Keratinocyte (primary cell): Measurements from ENCODE around the gene GTF2A1. TPM values are rescaled to one million over a fixed set of nuclear protein-coding genes. Genes with fewer than 3 reads are reported as not detected.

Experiments used
- DNase-seq: peaks from one replicate; pipeline ENCODE4 v3.0.0-alpha.2; 2011; ENCODE audit warnings: low read depth, missing footprints, low spot score
- FAIRE-seq: peaks from 2 replicates; lab custom pipeline; 2011; peaks lifted over from hg19 to GRCh38; lab: Jason Lieb, UNC
- H2AFZ ChIP-seq: 2 replicates; pipeline ENCODE4 v1.6.0; 2012; ENCODE audit warnings: low read length, control low read depth, inconsistent platforms; ENCODE audit not compliant: control insufficient read depth
- H3K27ac ChIP-seq: 2 replicates; pipeline ENCODE4 v1.5.1; 2011; ENCODE audit warnings: low read length; ENCODE audit not compliant: control insufficient read depth, insufficient read depth
- H3K27me3 ChIP-seq: 3 replicates; pipeline ENCODE4 v1.6.0; 2011; ENCODE audit warnings: low read length; ENCODE audit not compliant: control insufficient read depth, insufficient read depth; ENCODE audit errors: extremely low read depth
- H3K36me3 ChIP-seq, 2 experiments: 2 replicates in 1 of 2; 3 replicates in 1 of 2; pipeline ENCODE4 v1.5.1; 2011; ENCODE audit warnings: low read length in 2 of 2, mild to moderate bottlenecking in 1 of 2; ENCODE audit not compliant: control insufficient read depth in 2 of 2, insufficient read depth in 2 of 2; ENCODE audit errors: extremely low read depth in 1 of 2
- H3K4me1 ChIP-seq: 3 replicates; pipeline ENCODE4 v1.5.1; 2011; ENCODE audit warnings: low read length; ENCODE audit not compliant: control insufficient read depth, insufficient read depth; ENCODE audit errors: extremely low read depth
- H3K4me2 ChIP-seq: 3 replicates; pipeline ENCODE4 v1.6.0; 2011; ENCODE audit warnings: low read depth, low read length; ENCODE audit not compliant: control insufficient read depth, insufficient read depth; ENCODE audit errors: extremely low read depth
- H3K4me3 ChIP-seq, 3 experiments: fragments of 200-600 bp in 1 of 3; sonication (generic) in 1 of 3; 2 replicates in 2 of 3; 3 replicates in 1 of 3; pipeline ENCODE4 v1.5.1; 2011 to 2016; ENCODE audit warnings: low read length in 3 of 3, mild to moderate bottlenecking in 3 of 3, control low read depth in 2 of 3, inconsistent platforms in 1 of 3, low read depth in 1 of 3, mixed read lengths in 1 of 3, mixed run types in 1 of 3, moderate library complexity in 1 of 3; ENCODE audit not compliant: control insufficient read depth in 2 of 3, insufficient read depth in 2 of 3; ENCODE audit errors: extremely low read depth in 1 of 3
- H3K79me2 ChIP-seq: 2 replicates; pipeline ENCODE4 v1.6.0; 2012; ENCODE audit warnings: low read length; ENCODE audit not compliant: control insufficient read depth, insufficient read depth
- H3K9ac ChIP-seq: 3 replicates; pipeline ENCODE4 v1.6.0; 2011; ENCODE audit warnings: low read length; ENCODE audit not compliant: control insufficient read depth, insufficient read depth; ENCODE audit errors: extremely low read depth
- H3K9me1 ChIP-seq: 3 replicates; pipeline ENCODE4 v1.6.0; 2011; ENCODE audit warnings: low read length; ENCODE audit not compliant: control insufficient read depth, insufficient read depth; ENCODE audit errors: extremely low read depth
- H3K9me3 ChIP-seq: 2 replicates; pipeline ENCODE4 v1.5.1; 2012; ENCODE audit warnings: low read depth, low read length; ENCODE audit not compliant: control insufficient read depth
- H4K20me1 ChIP-seq: 3 replicates; pipeline ENCODE4 v1.6.0; 2011; ENCODE audit warnings: low read length; ENCODE audit not compliant: control insufficient read depth, insufficient read depth; ENCODE audit errors: extremely low read depth
- CTCF ChIP-seq, 3 experiments: IDR thresholded peaks in 1 of 3; conservative IDR thresholded peaks in 1 of 3; optimal IDR thresholded peaks in 1 of 3; 2 replicates in 2 of 3; 3 replicates in 1 of 3; pipeline versions ENCODE3 to v1.5.1; 2011; ENCODE audit warnings: low read length in 3 of 3, mild to moderate bottlenecking in 3 of 3, moderate library complexity in 2 of 3, control low read depth in 1 of 3, inconsistent platforms in 1 of 3; ENCODE audit not compliant: insufficient read depth in 2 of 3; ENCODE audit errors: extremely low read depth in 1 of 3
- EZH2 ChIP-seq: IDR thresholded peaks from one replicate; pipeline ENCODE4 v1.6.1; 2012; ENCODE audit warnings: inconsistent platforms, mild to moderate bottlenecking, low read length, moderate library complexity
- dilution Hi-C: fragments of 300-500 bp; cut with MboI; formaldehyde crosslinking; loops from one replicate; pipeline ENCODE4 v1.7.0; 2020; ENCODE audit warnings: low sequenced_read_pairs; ENCODE audit not compliant: extremely low pct_ligation_motif_present
- polyA plus RNA-seq, 5 experiments: library from polyadenylated mRNA; depleted of rRNA in 3 of 5; stranded (reverse) in 3 of 5; stranded (forward) in 1 of 5; unstranded in 1 of 5; fragments of >200 nt; gene quantifications; 1 replicate in 1 of 5; 2 replicates in 3 of 5; 3 replicates in 1 of 5; pipeline versions ENCODE4 v1.2.1 to v1.2.3, GENCODE V29; 2011 to 2012; ENCODE audit warnings: missing spikeins in 2 of 5, low read depth in 1 of 5, low replicate concordance in 1 of 5

The GTF2A1 gene
- polyA plus RNA-seq, 1 donor (not counting 4 experiments of a cell fraction or from before 2014, with no cell fraction given): 17.5 TPM

- no peaks in the 10 kb centered on the region for H3K27me3 ChIP-seq
- DNase-seq (no peak), FAIRE-seq (no peak)
- TF ChIP-seq CTCF (optimal IDR thresholded peaks at IDR 0.05 in 1 of 3, IDR thresholded peaks at IDR 0.05 in 1 of 3, conservative IDR thresholded peaks at IDR 0.05 in 1 of 3; ENCODE audit: extremely low read depth in 1 of 3, insufficient read depth in 2 of 3, low read length in 3 of 3) (no peak), EZH2 (no peak)
- no peaks in the 10 kb centered on the region for H3K36me3 ChIP-seq
- H2AFZ ChIP-seq: no peak overlapping the region
- H3K9me3 ChIP-seq: no peaks in the 10 kb centered on the region
- H4K20me1 ChIP-seq: no peaks in the 10 kb centered on the region
- dilution Hi-C loops: no loop called here
- H3K9me1 ChIP-seq: no peaks in the 10 kb centered on the region
- H3K9ac ChIP-seq: no peak overlapping the region
- no peaks in the 10 kb centered on the region for H3K79me2 ChIP-seq
- no peak overlapping the region for H3K4me3 ChIP-seq
- no peaks in the 10 kb centered on the region for H3K4me1 ChIP-seq
- H3K4me2 ChIP-seq: no peak overlapping the region
- no peak overlapping the region for H3K27ac ChIP-seq
Measured at GRCh38 chr14:81148635-81149034, 72.1 kb downstream of the GTF2A1 start.

GRCh38 chr14:81147140-81147897 is 73.4 kb downstream of the GTF2A1 start:
- FAIRE-seq: no peak
- no peak overlapping the region for H3K27ac ChIP-seq
- H3K4me2 ChIP-seq: no peak overlapping the region
- no peaks in the 10 kb centered on the region for H4K20me1 ChIP-seq
- H3K4me3 ChIP-seq: no peak overlapping the region
- no peak for DNase-seq
- H3K9me1 ChIP-seq: no peaks in the 10 kb centered on the region
- H2AFZ ChIP-seq: no peak overlapping the region
- no peaks in the 10 kb centered on the region for H3K27me3 ChIP-seq
- H3K36me3 ChIP-seq: no peaks in the 10 kb centered on the region
- TF ChIP-seq EZH2 (no peak), CTCF (optimal IDR thresholded peaks at IDR 0.05 in 1 of 3, IDR thresholded peaks at IDR 0.05 in 1 of 3, conservative IDR thresholded peaks at IDR 0.05 in 1 of 3; ENCODE audit: extremely low read depth in 1 of 3, insufficient read depth in 2 of 3, low read length in 3 of 3) (no peak)
- H3K79me2 ChIP-seq: no peaks in the 10 kb centered on the region
- H3K9ac ChIP-seq: no peak overlapping the region
- no peaks in the 10 kb centered on the region for H3K4me1 ChIP-seq
- dilution Hi-C loops: no loop called here
- no peaks in the 10 kb centered on the region for H3K9me3 ChIP-seq
